Measurements from ENCODE around the gene PDE8A. TPM values are rescaled to one million over a fixed set of nuclear protein-coding genes. Genes with fewer than 3 reads are reported as not detected.

Gene PDE8A
- total RNA-seq, 1 donor from 2014 or later = 28.8 TPM

DNA sequence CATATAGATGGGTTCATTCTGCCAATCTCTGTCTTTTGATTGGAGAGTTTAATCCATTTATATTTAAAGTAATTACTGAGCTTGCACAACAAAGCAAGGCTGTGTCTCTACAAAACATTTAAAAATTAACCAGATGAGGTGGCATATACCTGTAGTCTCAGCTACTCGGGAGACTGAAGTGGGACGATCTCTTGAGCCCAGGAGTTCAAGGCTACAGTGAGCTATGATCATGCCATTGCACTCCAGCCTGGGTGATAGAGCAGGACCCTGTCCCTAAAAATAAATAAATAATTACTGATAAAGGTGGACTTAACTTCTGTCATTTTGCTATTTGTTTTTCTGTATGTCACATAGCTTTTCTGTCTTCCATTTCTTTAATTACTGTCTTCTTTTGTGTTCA lies 78.1 kb downstream of the PDE8A start:
- Mint-ChIP-seq H3K27me3 (peaks cover 4% of the 10 kb centered on the region), H3K4me1 (ENCODE audit: low read depth) (peaks cover 4% of the 10 kb centered on the region), H3K36me3 (ENCODE audit: insufficient read depth) (peaks cover 26% of the 10 kb centered on the region), H3K4me3 (ENCODE audit: low read depth) (no peak overlapping the region), H3K27ac (no peak overlapping the region), H3K9me3 (ENCODE audit: low read depth) (peaks cover 46% of the 10 kb centered on the region)
- DNase-seq (ENCODE audit: low spot score, unreplicated experiment) = no peak
- TF ChIP-seq, protein P1, sequence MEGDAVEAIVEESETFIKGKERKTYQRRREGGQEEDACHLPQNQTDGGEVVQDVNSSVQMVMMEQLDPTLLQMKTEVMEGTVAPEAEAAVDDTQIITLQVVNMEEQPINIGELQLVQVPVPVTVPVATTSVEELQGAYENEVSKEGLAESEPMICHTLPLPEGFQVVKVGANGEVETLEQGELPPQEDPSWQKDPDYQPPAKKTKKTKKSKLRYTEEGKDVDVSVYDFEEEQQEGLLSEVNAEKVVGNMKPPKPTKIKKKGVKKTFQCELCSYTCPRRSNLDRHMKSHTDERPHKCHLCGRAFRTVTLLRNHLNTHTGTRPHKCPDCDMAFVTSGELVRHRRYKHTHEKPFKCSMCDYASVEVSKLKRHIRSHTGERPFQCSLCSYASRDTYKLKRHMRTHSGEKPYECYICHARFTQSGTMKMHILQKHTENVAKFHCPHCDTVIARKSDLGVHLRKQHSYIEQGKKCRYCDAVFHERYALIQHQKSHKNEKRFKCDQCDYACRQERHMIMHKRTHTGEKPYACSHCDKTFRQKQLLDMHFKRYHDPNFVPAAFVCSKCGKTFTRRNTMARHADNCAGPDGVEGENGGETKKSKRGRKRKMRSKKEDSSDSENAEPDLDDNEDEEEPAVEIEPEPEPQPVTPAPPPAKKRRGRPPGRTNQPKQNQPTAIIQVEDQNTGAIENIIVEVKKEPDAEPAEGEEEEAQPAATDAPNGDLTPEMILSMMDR (IDR thresholded peaks at IDR 0.05; ENCODE audit: unreplicated experiment) = no peak

DNA sequence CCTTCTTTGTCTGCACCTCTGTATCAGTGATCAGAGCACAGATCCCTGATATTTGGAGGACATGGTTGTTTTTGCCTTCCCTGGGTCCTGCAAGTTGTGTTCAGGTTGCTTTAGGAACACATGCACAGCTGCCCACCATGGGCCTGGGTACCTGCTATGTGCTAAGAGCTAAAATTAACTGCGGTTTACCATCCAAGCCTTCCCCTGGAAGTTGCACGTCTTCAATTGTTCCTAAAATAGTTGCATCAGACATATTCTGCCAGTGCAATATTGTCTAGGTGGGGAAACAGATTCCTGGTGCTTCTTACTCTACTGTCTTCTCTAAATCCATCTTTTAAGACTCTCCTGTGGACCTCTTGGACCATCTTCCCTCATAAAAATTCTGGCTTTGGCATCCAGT lies 80.9 kb downstream of the PDE8A start:
- Mint-ChIP-seq H3K9me3 (ENCODE audit: low read depth) (peaks cover 34% of the 10 kb centered on the region), H3K36me3 (ENCODE audit: insufficient read depth) (peaks cover 17% of the 10 kb centered on the region)

DNA sequence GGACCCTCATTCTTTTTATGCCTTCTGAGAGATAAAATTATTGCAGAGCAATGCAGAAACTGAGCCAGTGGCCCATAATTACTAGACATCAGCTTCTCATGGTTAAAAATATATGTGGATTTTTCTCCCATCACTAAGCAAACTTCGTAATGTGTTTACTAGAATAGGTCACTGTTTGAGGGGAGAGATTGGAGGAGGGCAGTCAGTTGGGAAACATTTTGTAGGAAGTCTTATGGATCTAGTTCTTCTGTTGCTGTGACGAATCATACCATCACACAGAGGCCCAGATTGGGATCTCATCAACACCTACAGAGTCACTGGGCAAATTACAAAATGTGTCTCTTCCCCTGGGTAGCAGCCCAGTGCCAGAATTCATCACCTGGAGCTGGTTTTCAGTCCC lies 81.4 kb downstream of the PDE8A start:
- DNase-seq (ENCODE audit: low spot score, unreplicated experiment) = no peak
- no peaks in the 10 kb centered on the region for H3K4me1 Mint-ChIP-seq (ENCODE audit: low read depth)
- H3K27me3 Mint-ChIP-seq = no peaks in the 10 kb centered on the region
- H3K4me3 Mint-ChIP-seq (ENCODE audit: low read depth) = no peak overlapping the region
- TF ChIP-seq, protein P1 (IDR thresholded peaks at IDR 0.05; ENCODE audit: unreplicated experiment) = no peak
- peaks cover 29% of the 10 kb centered on the region for H3K9me3 Mint-ChIP-seq (ENCODE audit: low read depth)
- no peak overlapping the region for H3K27ac Mint-ChIP-seq
- H3K36me3 Mint-ChIP-seq (ENCODE audit: insufficient read depth) = peaks cover 16% of the 10 kb centered on the region

More for the DNA sequence above, 80.9 kb downstream of the PDE8A start:
- TF ChIP-seq, protein P1 (IDR thresholded peaks at IDR 0.05; ENCODE audit: unreplicated experiment) = no peak
- Mint-ChIP-seq H3K4me1 (ENCODE audit: low read depth) (no peaks in the 10 kb centered on the region), H3K27ac (no peak overlapping the region), H3K4me3 (ENCODE audit: low read depth) (no peak overlapping the region), H3K27me3 (no peaks in the 10 kb centered on the region)
- no peak for DNase-seq (ENCODE audit: low spot score, unreplicated experiment)

DNA sequence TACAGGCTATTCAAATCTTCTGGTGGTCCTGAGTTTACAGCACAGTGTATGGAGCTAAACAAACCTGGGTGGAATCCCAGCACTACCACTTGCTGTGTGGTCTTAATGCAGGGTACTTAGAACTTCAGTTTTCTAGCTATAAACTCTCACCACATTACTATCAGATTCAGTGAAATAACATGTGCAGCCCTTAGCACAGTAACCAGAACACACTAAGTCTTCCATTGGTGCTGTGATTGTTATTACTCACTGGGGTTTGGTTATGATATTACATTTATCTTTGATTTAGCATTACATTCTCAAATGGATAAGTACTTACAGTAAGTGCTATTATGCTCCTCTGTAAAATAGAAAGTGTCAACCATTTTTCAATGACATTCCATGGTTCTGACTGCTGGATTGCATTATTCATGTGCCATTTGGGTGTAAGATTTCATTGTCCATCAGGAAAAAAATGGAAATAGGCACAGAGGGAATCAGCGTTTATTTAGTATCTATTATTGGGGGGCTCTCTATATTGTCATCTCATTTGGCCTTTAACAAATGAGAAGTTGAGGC lies 81.9 kb downstream of the PDE8A start:
- Mint-ChIP-seq H3K4me3 (ENCODE audit: low read depth) (no peak overlapping the region), H3K27me3 (no peaks in the 10 kb centered on the region), H3K4me1 (ENCODE audit: low read depth) (no peaks in the 10 kb centered on the region), H3K36me3 (ENCODE audit: insufficient read depth) (peaks cover 16% of the 10 kb centered on the region), H3K9me3 (ENCODE audit: low read depth) (peaks cover 25% of the 10 kb centered on the region), H3K27ac (no peak overlapping the region)
- DNase-seq (ENCODE audit: low spot score, unreplicated experiment) = no peak
- TF ChIP-seq, protein P1 (IDR thresholded peaks at IDR 0.05; ENCODE audit: unreplicated experiment) = no peak

DNA sequence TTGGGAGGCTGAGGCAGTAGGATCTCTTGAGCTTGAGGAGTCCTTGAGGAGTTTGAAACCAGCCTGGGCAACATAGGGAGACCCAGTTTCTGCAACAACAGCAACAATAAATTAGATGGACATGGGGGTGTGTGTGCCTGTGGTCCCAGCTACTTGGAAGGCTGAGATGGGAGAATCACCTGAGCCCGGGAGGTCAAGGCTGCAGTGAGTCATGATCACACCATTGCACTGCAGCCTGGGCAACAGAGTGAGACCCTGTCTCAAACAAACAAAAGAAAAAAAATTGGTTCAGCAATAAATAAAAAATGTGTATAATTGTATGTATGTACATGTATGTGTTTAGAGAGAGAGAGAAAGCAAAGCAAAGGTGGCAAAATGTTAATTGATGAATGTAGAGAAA lies 83.1 kb downstream of the PDE8A start:
- Mint-ChIP-seq H3K27ac (no peak overlapping the region), H3K9me3 (ENCODE audit: low read depth) (peaks cover 14% of the 10 kb centered on the region), H3K4me3 (ENCODE audit: low read depth) (no peak overlapping the region), H3K27me3 (no peaks in the 10 kb centered on the region), H3K36me3 (ENCODE audit: insufficient read depth) (peaks cover 16% of the 10 kb centered on the region), H3K4me1 (ENCODE audit: low read depth) (no peaks in the 10 kb centered on the region)
- TF ChIP-seq, protein P1 (IDR thresholded peaks at IDR 0.05; ENCODE audit: unreplicated experiment) = no peak
- no peak for DNase-seq (ENCODE audit: low spot score, unreplicated experiment)

Measured in progenitor cell of endocrine pancreas (in vitro differentiated cells).